Gastroesophageal sphincter (tissue), 3 donors: ENCODE measurements around the gene NOS3.

ENCODE experiments used
- CTCF ChIP-seq, 4 experiments: fragments of 200-600 bp in 2 of 4; fragments of 450-650 bp in 2 of 4; sonication (generic) in 1 of 4; IDR thresholded peaks; one replicate each; pipeline ENCODE4 v1.5.1; 2017 to 2019; ENCODE audit warnings: antibody characterized with exemption in 4 of 4, mild to moderate bottlenecking in 2 of 4, moderate library complexity in 2 of 4
- POLR2A ChIP-seq, 2 donors: fragments of 450-650 bp; IDR thresholded peaks; one replicate each; pipeline ENCODE4 v1.6.1; 2017; ENCODE audit warnings: antibody characterized with exemption in 2 of 2, mild to moderate bottlenecking in 2 of 2, moderate library complexity in 1 of 2

GRCh38 chr7:150943453-150943814 lies 47.4 kb upstream of the NOS3 start:
- TF ChIP-seq POLR2A (IDR thresholded peaks at IDR 0.05) (no peak), CTCF (IDR thresholded peaks at IDR 0.05) (no peak)
